ENCODE data around the gene NAT16. TPM values are rescaled to one million over a fixed set of nuclear protein-coding genes. Genes with fewer than 3 reads are reported as not detected.
A peak's percentile ranks its signal among the peaks of the same experiment; 100 is the strongest.

The NAT16 gene
- total and polyA plus RNA-seq, 2 of the 13 experiments (the other 11 are each of a cell fraction or from before 2014, with no cell fraction given): 0.04 TPM; not detected in 1

- TF ChIP-seq KIAA2018 (CRISPR knock-in tag; IDR thresholded peaks at IDR 0.05; ENCODE audit: borderline replicate concordance) (no peak), PTBP1 (IDR thresholded peaks at IDR 0.05; ENCODE audit: low read depth, low read length, poor library complexity, severe bottlenecking) (peak; percentile 63), ZNF362 (CRISPR knock-in tag; IDR thresholded peaks at IDR 0.05; ENCODE audit: borderline replicate concordance) (peak; percentile 17; the same call in 1 of the 2 replicates), ZNF333 (CRISPR knock-in tag; IDR thresholded peaks at IDR 0.05; ENCODE audit: borderline replicate concordance) (peak; percentile 99), ZNF607 (CRISPR knock-in tag; IDR thresholded peaks at IDR 0.05; ENCODE audit: borderline replicate concordance) (peak; percentile 98), ATM (IDR thresholded peaks at IDR 0.05; ENCODE audit: borderline replicate concordance) (no peak), DZIP1 (CRISPR knock-in tag; IDR thresholded peaks at IDR 0.05) (peak; percentile 77; the same call in 1 of the 2 replicates), TP53 (CRISPR knock-in tag; conservative IDR thresholded peaks at IDR 0.05) (peak; percentile 92; the same call in 1 of the 2 replicates), KDM3A (CRISPR knock-in tag; IDR thresholded peaks at IDR 0.05; ENCODE audit: low read depth) (peak; percentile 92; the same call in 1 of the 2 replicates)
- TF ChIP-seq, protein P1, sequence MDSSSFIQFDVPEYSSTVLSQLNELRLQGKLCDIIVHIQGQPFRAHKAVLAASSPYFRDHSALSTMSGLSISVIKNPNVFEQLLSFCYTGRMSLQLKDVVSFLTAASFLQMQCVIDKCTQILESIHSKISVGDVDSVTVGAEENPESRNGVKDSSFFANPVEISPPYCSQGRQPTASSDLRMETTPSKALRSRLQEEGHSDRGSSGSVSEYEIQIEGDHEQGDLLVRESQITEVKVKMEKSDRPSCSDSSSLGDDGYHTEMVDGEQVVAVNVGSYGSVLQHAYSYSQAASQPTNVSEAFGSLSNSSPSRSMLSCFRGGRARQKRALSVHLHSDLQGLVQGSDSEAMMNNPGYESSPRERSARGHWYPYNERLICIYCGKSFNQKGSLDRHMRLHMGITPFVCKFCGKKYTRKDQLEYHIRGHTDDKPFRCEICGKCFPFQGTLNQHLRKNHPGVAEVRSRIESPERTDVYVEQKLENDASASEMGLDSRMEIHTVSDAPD (CRISPR knock-in tag; IDR thresholded peaks at IDR 0.05): peak; percentile 82; the same call in 1 of the 2 replicates
- TF ChIP-seq, protein P2, sequence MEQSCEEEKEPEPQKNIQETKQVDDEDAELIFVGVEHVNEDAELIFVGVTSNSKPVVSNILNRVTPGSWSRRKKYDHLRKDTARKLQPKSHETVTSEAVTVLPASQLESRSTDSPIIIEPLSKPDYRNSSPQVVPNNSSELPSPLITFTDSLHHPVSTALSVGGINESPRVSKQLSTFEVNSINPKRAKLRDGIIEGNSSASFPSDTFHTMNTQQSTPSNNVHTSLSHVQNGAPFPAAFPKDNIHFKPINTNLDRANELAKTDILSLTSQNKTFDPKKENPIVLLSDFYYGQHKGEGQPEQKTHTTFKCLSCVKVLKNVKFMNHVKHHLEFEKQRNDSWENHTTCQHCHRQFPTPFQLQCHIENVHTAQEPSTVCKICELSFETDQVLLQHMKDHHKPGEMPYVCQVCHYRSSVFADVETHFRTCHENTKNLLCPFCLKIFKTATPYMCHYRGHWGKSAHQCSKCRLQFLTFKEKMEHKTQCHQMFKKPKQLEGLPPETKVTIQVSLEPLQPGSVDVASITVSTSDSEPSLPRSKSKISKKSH (CRISPR knock-in tag; IDR thresholded peaks at IDR 0.05; ENCODE audit: borderline replicate concordance): peak; percentile 93; the same call in 1 of the 2 replicates
These were observed 14.8 kb downstream of the NAT16 start, which contains the start of gene VGF (continued) for GRCh38 chr7:101165075-101165957.
